Neutrophil (primary cell): Measurements from ENCODE around the gene PLPPR2.
"Not testable (repeated sequence)": the region's sequence is repeated elsewhere in the genome, so short reads cannot be mapped to it uniquely, and the experiment has no call there.

ENCODE experiments used
- H3K27ac ChIP-seq: fragments of 200-600 bp; sonication (generic); 2 replicates; pipeline ENCODE4 v1.5.1; 2016; ENCODE audit warnings: mild to moderate bottlenecking, moderate library complexity
- H3K27me3 ChIP-seq: fragments of 200-600 bp; sonication (generic); 2 replicates; pipeline ENCODE4 v1.6.0; 2016; ENCODE audit warnings: mild to moderate bottlenecking
- H3K36me3 ChIP-seq: fragments of 200-600 bp; sonication (generic); 2 replicates; pipeline ENCODE4 v1.5.1; 2017
- H3K4me1 ChIP-seq, 2 experiments: fragments of 200-600 bp in 1 of 2; sonication (generic) in 1 of 2; 1 replicate in 1 of 2; 2 replicates in 1 of 2; pipeline versions ENCODE4 v1.5.1 to v1.6.1; 2013 to 2016; ENCODE audit warnings: low read depth in 1 of 2, low read length in 1 of 2, mild to moderate bottlenecking in 1 of 2, moderate library complexity in 1 of 2; ENCODE audit not compliant: control insufficient read depth in 1 of 2, insufficient read depth in 1 of 2
- H3K4me3 ChIP-seq, 2 experiments: fragments of 200-600 bp in 1 of 2; sonication (generic) in 1 of 2; 1 replicate in 1 of 2; 2 replicates in 1 of 2; pipeline ENCODE4 v1.5.1; 2013 to 2016; ENCODE audit warnings: low read depth in 1 of 2, low read length in 1 of 2, mild to moderate bottlenecking in 1 of 2, moderate library complexity in 1 of 2
- H3K9me3 ChIP-seq: fragments of 200-600 bp; sonication (generic); 2 replicates; pipeline ENCODE4 v1.5.1; 2016
- TF ChIP-seq, protein P1 (sequence below): fragments of 200-600 bp; sonication (generic); IDR thresholded peaks from 2 replicates; pipeline ENCODE4 v1.5.1; 2016; ENCODE audit warnings: antibody characterized with exemption

Gene PLPPR2

DNA sequence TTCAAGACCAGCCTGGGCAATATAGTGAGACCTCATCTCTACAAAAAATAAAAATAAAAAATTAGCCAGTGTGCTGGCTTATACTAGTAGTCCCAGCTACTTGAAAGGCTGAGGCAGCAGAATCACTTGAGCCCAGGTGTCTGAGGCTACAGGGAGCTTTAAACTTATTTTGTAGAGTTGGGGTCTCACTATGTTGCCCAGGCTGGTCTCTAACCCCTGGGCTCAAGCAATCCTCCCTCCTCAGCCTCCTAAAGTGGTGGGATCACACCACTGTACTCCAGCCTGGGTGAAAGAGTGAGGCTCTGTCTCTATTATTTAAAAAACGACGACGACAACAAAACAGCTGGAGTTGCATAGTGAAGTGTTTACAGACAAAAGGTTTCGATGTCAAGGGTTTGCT lies 23.7 kb upstream of the PLPPR2 start:
- Histone ChIP-seq H3K9me3 (no peaks in the 10 kb centered on the region), H3K36me3 (peaks cover 100% of the 10 kb centered on the region), H3K27ac (peak overlapping the region; percentile 71), H3K4me3 (no peak overlapping the region), H3K4me1 (peaks cover 31 to 32% of the 10 kb centered on the region in 2 experiments), H3K27me3 (no peaks in the 10 kb centered on the region)
- TF ChIP-seq, protein P1, sequence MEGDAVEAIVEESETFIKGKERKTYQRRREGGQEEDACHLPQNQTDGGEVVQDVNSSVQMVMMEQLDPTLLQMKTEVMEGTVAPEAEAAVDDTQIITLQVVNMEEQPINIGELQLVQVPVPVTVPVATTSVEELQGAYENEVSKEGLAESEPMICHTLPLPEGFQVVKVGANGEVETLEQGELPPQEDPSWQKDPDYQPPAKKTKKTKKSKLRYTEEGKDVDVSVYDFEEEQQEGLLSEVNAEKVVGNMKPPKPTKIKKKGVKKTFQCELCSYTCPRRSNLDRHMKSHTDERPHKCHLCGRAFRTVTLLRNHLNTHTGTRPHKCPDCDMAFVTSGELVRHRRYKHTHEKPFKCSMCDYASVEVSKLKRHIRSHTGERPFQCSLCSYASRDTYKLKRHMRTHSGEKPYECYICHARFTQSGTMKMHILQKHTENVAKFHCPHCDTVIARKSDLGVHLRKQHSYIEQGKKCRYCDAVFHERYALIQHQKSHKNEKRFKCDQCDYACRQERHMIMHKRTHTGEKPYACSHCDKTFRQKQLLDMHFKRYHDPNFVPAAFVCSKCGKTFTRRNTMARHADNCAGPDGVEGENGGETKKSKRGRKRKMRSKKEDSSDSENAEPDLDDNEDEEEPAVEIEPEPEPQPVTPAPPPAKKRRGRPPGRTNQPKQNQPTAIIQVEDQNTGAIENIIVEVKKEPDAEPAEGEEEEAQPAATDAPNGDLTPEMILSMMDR: no peak

DNA sequence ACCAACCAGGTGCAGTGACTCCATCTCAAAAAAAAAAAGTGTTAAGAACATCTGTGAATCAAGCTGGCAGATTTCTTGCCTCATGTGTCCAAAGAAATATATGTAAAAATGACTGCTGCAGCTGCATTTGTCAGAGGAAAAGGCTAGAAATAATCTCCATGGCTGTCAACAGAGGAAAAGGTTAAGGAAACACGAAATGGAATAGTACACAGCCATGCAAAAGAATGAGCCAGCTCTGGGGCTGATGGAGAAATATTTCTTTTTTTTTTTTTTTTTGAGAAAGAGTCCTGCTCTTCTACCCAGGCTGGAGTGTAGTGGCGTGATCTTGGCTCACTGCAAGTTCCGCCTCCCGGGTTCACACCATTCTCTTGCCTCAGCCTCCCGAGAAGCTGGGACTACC lies 22.4 kb upstream of the PLPPR2 start:
- H3K27ac ChIP-seq: peak overlapping the region; percentile 71
- TF ChIP-seq, protein P1: no peak
- peaks cover 95% of the 10 kb centered on the region for H3K36me3 ChIP-seq
- no peak overlapping the region for H3K4me3 ChIP-seq
- no peaks in the 10 kb centered on the region for H3K27me3 ChIP-seq
- H3K9me3 ChIP-seq: no peaks in the 10 kb centered on the region
- H3K4me1 ChIP-seq: peaks cover 32 to 37% of the 10 kb centered on the region in 2 experiments

DNA sequence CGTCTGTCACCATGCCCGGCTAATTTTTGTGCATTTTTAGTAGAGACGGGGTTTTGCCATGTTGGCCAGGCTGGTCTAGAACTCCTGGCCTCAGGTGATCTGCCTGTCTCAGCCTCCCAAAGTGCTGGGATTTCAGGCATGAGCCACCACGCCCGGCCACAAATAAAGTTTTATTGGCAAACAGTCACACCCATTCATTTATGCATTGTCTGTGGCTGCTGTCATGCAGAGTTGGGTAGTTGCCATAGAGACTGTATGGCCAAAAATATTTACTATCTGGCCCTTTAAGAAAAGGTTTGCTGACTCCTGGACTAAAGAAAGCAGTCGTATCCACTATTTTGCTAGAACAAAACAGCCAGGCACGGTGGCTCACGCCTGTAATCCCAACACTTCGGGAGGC lies 21.4 kb upstream of the PLPPR2 start:
- Histone ChIP-seq H3K4me1 (peaks cover 37 to 47% of the 10 kb centered on the region in 2 experiments), H3K27ac (peak overlapping the region; percentile 71), H3K36me3 (peaks cover 85% of the 10 kb centered on the region)
- H3K9me3 ChIP-seq, H3K4me3 ChIP-seq, H3K27me3 ChIP-seq: not testable (repeated sequence)

DNA sequence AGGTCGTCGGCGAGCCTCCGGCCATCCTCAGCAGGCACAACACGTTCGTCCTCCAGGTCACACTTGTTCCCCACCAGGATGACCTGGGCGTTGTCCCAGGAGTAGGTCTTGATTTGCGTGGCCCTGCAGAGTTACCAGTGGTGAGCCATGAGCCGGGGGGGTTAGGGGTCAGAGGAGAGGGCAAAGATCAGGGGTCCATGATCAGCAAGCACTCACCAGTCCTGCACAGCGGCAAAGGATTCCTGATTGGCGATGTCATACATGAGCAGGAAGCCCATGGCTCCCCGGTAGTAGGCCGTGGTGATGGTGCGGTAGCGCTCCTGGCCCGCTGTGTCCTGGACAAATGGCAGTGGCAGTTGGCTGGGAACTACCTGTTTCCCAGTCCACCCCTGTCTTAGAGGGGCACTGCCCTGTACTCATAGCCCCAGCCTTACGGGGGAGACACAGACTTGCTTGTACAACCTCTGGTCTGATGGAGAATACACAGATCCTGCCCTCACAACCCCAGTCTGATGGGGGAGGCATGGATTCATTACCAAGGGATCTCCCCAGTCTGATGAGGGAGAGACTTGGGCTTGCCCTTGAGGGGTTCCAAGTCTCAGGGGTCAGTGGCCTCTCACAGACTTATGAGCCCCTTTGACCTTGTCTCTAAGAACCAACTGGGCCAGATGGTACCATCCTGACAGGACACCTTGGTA lies 19.6 kb upstream of the PLPPR2 start:
- Histone ChIP-seq H3K9me3 (no peaks in the 10 kb centered on the region), H3K27me3 (no peaks in the 10 kb centered on the region), H3K36me3 (peaks cover 68% of the 10 kb centered on the region), H3K4me1 (peaks cover 49 to 51% of the 10 kb centered on the region in 2 experiments), H3K27ac (peak overlapping the region; percentile 77), H3K4me3 (peak overlapping the region in 1 of 2 experiments; percentile 8)
- TF ChIP-seq, protein P1: no peak

DNA sequence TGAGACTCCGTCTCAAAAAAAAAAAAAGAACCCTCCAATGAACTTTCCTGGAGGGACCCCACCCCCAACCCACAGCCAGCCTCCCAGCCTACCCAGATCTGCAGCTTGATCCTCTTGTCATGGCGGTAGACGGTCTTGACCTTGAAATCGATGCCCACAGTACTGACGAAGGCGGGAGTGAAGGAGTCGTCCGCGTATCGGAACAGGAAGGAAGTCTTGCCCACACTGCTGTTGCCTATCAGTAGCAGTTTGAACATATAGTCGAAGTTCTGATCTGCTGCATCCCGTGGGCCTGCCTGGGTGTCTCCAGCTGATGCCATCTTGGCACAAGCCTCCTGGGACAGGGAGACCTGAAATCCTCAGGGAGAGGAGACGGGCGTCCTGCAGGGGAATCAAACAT lies 18.2 kb upstream of the PLPPR2 start:
- peaks cover 54 to 55% of the 10 kb centered on the region in 2 experiments for H3K4me1 ChIP-seq
- TF ChIP-seq, protein P1: no peak

DNA sequence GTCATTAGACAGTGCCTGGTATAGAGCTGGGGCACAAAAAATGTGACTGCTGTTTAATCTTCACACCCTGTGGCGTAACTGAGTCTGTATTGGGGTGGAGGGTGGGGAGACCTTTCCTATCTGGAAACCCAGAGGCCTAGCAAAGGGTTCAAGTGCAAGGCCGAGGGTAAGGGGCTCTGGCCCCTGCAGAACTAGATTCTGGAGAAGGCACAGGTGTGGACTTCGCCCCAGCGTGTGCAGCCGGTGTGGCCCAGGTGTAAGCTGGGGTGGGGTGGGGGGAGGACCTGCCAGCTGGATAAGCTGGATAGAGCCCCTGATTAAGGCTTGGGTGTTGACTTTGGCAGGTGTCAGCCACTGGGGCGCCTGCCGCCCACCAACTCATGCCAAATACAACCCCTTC lies 17.1 kb upstream of the PLPPR2 start:
- TF ChIP-seq, protein P1: no peak
- peak overlapping the region; percentile 89 to 100 for H3K4me3 ChIP-seq
- H3K27ac ChIP-seq: peak overlapping the region; percentile 77
- peaks cover 42% of the 10 kb centered on the region for H3K36me3 ChIP-seq
- H3K27me3 ChIP-seq: no peaks in the 10 kb centered on the region
- H3K9me3 ChIP-seq: no peaks in the 10 kb centered on the region
- peaks cover 55 to 57% of the 10 kb centered on the region in 2 experiments for H3K4me1 ChIP-seq

More for the DNA sequence above, 18.2 kb upstream of the PLPPR2 start:
- Histone ChIP-seq H3K4me3 (peak overlapping the region; percentile 89 to 100), H3K27me3 (no peaks in the 10 kb centered on the region), H3K36me3 (peaks cover 53% of the 10 kb centered on the region), H3K9me3 (no peaks in the 10 kb centered on the region), H3K27ac (peak overlapping the region; percentile 77)
